Smooth muscle cell (in vitro differentiated cells): ENCODE data around the gene ARL8B. TPM values are rescaled to one million over a fixed set of nuclear protein-coding genes. Genes with fewer than 3 reads are reported as not detected.

Experiments used
- DNase-seq: peaks from one replicate; lab custom pipeline; 2025; ENCODE audit not compliant: unreplicated experiment; lab: John Stamatoyannopoulos, UW
- H2AFZ ChIP-seq: fragments of 200-600 bp; sonication (generic); 2 replicates; pipeline ENCODE4 v1.6.0; 2016; ENCODE audit warnings: antibody characterized with exemption, low read depth, mild to moderate bottlenecking
- H3F3A ChIP-seq: fragments of 200-600 bp; sonication (generic); 2 replicates; pipeline ENCODE4 v1.6.0; 2017; ENCODE audit warnings: antibody characterized with exemption, low read depth
- H3K27ac ChIP-seq: fragments of 200-600 bp; sonication (generic); 2 replicates; pipeline ENCODE4 v1.5.1; 2016; ENCODE audit warnings: low read depth, mild to moderate bottlenecking
- H3K27me3 ChIP-seq: fragments of 200-600 bp; sonication (generic); 2 replicates; pipeline ENCODE4 v1.6.1; 2016; ENCODE audit warnings: low read depth, mild to moderate bottlenecking
- H3K36me3 ChIP-seq: fragments of 200-600 bp; sonication (generic); 2 replicates; pipeline ENCODE4 v1.5.1; 2016; ENCODE audit warnings: low read depth
- H3K4me1 ChIP-seq: fragments of 200-600 bp; sonication (generic); 2 replicates; pipeline ENCODE4 v1.5.1; 2016; ENCODE audit warnings: low read depth
- H3K4me2 ChIP-seq: fragments of 200-600 bp; sonication (generic); 2 replicates; pipeline ENCODE4 v1.6.0; 2016; ENCODE audit warnings: mild to moderate bottlenecking
- H3K4me3 ChIP-seq: fragments of 200-600 bp; sonication (generic); 2 replicates; pipeline ENCODE4 v1.5.1; 2016; ENCODE audit warnings: mild to moderate bottlenecking
- H3K79me2 ChIP-seq: fragments of 200-600 bp; sonication (generic); 2 replicates; pipeline ENCODE4 v1.6.0; 2016; ENCODE audit warnings: low read depth, mild to moderate bottlenecking
- H3K9ac ChIP-seq: fragments of 200-600 bp; sonication (generic); 2 replicates; pipeline ENCODE4 v1.6.0; 2016; ENCODE audit warnings: low read depth
- H3K9me3 ChIP-seq: fragments of 200-600 bp; sonication (generic); replicated peaks from 2 replicates; pipeline ENCODE4 v1.5.1; 2016; ENCODE audit warnings: low read depth
- H4K20me1 ChIP-seq: fragments of 200-600 bp; sonication (generic); 2 replicates; pipeline ENCODE4 v1.6.0; 2016; ENCODE audit warnings: low read depth
- WGBS: methylation state at CpG from one replicate; pipeline ENCODE4 v1.1.7; 2016; ENCODE audit warnings: low lambda C conversion rate; 5-methylcytosine and 5-hydroxymethylcytosine counted together
- polyA plus RNA-seq: library from polyadenylated mRNA; unstranded; fragments of >200 nt; fragmentation: Nextera tagmentation; extraction: Ambion mirVana; gene quantifications from 2 replicates; pipeline ENCODE4 v1.2.1, GENCODE V29; 2016
- total RNA-seq: library from RNA; depleted of rRNA; stranded (reverse); fragments of >200 nt; gene quantifications from 2 replicates; pipeline ENCODE4 v1.2.3, GENCODE V29; 2014
- TF ChIP-seq, protein P1 (sequence below): fragments of 200-600 bp; sonication (generic); IDR thresholded peaks from 2 replicates; pipeline ENCODE4 v1.5.1; 2017; ENCODE audit warnings: borderline replicate concordance, mild to moderate bottlenecking, antibody characterized with exemption; ENCODE audit not compliant: insufficient read depth, poor library complexity, severe bottlenecking

The ARL8B gene
- total and polyA plus RNA-seq, 2 experiments from 2014 or later: 33.6 to 95.0 TPM

DNA sequence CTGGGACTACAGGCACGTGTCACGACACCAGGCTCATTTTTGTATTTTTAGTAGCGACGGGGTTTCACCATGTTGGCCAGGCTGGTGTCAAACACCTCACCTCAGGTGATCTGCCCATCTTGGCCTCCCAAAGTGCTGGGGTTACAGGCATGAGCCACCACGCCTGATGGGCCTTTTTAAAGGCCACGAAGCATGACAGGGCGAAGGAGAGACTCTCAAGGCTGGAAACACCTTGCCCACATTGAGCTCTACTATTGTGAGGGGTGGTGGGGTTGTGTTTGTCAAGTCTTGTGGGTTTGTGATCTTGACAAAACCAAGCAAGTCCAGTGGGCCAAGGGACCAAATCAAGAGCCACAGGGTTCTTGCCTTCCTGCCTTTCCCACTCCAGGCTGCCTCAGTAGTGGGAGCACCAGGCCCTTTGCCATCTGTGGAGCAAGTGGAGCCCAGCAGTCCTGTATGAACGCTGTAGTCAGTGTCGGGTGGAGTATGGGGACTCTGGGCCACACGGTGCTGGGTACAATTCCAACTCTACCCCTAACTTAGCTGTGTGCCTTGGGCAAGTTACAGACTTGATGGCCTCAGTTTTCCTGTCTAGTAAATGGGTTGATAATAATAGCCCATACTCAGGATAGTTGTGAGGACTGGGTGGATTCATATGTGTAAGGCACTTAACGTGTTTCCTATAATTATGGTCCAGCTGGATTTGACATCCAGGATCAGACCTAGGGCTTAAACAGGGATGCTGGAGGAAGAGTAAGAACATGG, 98.8 kb downstream of the ARL8B start:
- Histone ChIP-seq H3K79me2 (no peaks in the 10 kb centered on the region), H3F3A (peaks cover 9% of the 10 kb centered on the region), H3K4me3 (no peak overlapping the region), H3K4me1 (peaks cover 9% of the 10 kb centered on the region), H2AFZ (no peak overlapping the region), H3K4me2 (no peak overlapping the region), H4K20me1 (peaks cover 12% of the 10 kb centered on the region), H3K27me3 (no peaks in the 10 kb centered on the region), H3K9me3 (no peaks in the 10 kb centered on the region), H3K36me3 (peaks cover 6% of the 10 kb centered on the region), H3K27ac (no peak overlapping the region), H3K9ac (no peak overlapping the region)
- TF ChIP-seq, protein P1, sequence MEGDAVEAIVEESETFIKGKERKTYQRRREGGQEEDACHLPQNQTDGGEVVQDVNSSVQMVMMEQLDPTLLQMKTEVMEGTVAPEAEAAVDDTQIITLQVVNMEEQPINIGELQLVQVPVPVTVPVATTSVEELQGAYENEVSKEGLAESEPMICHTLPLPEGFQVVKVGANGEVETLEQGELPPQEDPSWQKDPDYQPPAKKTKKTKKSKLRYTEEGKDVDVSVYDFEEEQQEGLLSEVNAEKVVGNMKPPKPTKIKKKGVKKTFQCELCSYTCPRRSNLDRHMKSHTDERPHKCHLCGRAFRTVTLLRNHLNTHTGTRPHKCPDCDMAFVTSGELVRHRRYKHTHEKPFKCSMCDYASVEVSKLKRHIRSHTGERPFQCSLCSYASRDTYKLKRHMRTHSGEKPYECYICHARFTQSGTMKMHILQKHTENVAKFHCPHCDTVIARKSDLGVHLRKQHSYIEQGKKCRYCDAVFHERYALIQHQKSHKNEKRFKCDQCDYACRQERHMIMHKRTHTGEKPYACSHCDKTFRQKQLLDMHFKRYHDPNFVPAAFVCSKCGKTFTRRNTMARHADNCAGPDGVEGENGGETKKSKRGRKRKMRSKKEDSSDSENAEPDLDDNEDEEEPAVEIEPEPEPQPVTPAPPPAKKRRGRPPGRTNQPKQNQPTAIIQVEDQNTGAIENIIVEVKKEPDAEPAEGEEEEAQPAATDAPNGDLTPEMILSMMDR: no peak
- DNase-seq: no peak
- WGBS: 89% methylated on average over 11 of the region's 11 CpGs

- TF ChIP-seq, protein P1: no peak
- DNase-seq: no peak
- H3K79me2 ChIP-seq: no peaks in the 10 kb centered on the region
- WGBS: 58% methylated on average over 6 of the region's 6 CpGs
- H3K27ac ChIP-seq: no peak overlapping the region
- no peak overlapping the region for H3K4me3 ChIP-seq
- H3K4me2 ChIP-seq: no peak overlapping the region
- H3K9me3 ChIP-seq: no peaks in the 10 kb centered on the region
- no peak overlapping the region for H3K9ac ChIP-seq
- peaks cover 9% of the 10 kb centered on the region for H3K4me1 ChIP-seq
- no peak overlapping the region for H2AFZ ChIP-seq
- H3K27me3 ChIP-seq: no peaks in the 10 kb centered on the region
- H3K36me3 ChIP-seq: peaks cover under 1% of the 10 kb centered on the region
- H3F3A ChIP-seq: peaks cover 4% of the 10 kb centered on the region
- H4K20me1 ChIP-seq: peaks cover 12% of the 10 kb centered on the region
Measured at GRCh38 chr3:5221701-5222100, 99.6 kb downstream of the ARL8B start.

GRCh38 chr3:5222283-5223005, 100.4 kb downstream of the ARL8B start:
- WGBS: 89% methylated on average over 13 of the region's 13 CpGs
- Histone ChIP-seq H3K4me1 (peaks cover 9% of the 10 kb centered on the region), H2AFZ (no peak overlapping the region), H3K27ac (no peak overlapping the region), H3K9ac (no peak overlapping the region), H3K36me3 (no peaks in the 10 kb centered on the region), H3K79me2 (no peaks in the 10 kb centered on the region), H4K20me1 (peaks cover 12% of the 10 kb centered on the region), H3K4me3 (no peak overlapping the region), H3K27me3 (no peaks in the 10 kb centered on the region), H3K4me2 (no peak overlapping the region), H3F3A (peaks cover 3% of the 10 kb centered on the region), H3K9me3 (no peaks in the 10 kb centered on the region)
- TF ChIP-seq, protein P1: no peak
- no peak for DNase-seq
